Measurements from ENCODE around the gene SMIM23.

GRCh38 chr5:171816666-171817065 lies 31.0 kb downstream of the SMIM23 start:
- no peak for TF ChIP-seq POLR2A (IDR thresholded peaks at IDR 0.05; ENCODE audit: low read depth, low read length)
- TF ChIP-seq CEBPB (IDR thresholded peaks at IDR 0.05; ENCODE audit: low read depth, low read length), result no peak
- TF ChIP-seq, protein P1, sequence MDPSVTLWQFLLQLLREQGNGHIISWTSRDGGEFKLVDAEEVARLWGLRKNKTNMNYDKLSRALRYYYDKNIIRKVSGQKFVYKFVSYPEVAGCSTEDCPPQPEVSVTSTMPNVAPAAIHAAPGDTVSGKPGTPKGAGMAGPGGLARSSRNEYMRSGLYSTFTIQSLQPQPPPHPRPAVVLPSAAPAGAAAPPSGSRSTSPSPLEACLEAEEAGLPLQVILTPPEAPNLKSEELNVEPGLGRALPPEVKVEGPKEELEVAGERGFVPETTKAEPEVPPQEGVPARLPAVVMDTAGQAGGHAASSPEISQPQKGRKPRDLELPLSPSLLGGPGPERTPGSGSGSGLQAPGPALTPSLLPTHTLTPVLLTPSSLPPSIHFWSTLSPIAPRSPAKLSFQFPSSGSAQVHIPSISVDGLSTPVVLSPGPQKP (IDR thresholded peaks at IDR 0.05; ENCODE audit: borderline replicate concordance, low read depth, low read length), result no peak
- no peak for TF ChIP-seq SMC3 (IDR thresholded peaks at IDR 0.05; ENCODE audit: low read depth, low read length)
- TF ChIP-seq CTCF (conservative IDR thresholded peaks at IDR 0.05; ENCODE audit: low read depth, low read length), result no peak
- no peak for TF ChIP-seq CHD1 (IDR thresholded peaks at IDR 0.05; ENCODE audit: low read depth, low read length)
- TF ChIP-seq RAD21 (IDR thresholded peaks at IDR 0.05; ENCODE audit: low read length), result no peak
